GM20000 (cell line): ENCODE data around the gene FLNB.

Source experiments
- DNase-seq: peaks from one replicate; pipeline ENCODE4 v3.0.0; 2012; ENCODE audit warnings: low spot score
- CTCF ChIP-seq: IDR thresholded peaks from 2 replicates; pipeline ENCODE4 v1.5.1; 2012; ENCODE audit warnings: mild to moderate bottlenecking, control low read depth; ENCODE audit errors: extremely low read depth, missing control alignments

FLNB gene

DNA sequence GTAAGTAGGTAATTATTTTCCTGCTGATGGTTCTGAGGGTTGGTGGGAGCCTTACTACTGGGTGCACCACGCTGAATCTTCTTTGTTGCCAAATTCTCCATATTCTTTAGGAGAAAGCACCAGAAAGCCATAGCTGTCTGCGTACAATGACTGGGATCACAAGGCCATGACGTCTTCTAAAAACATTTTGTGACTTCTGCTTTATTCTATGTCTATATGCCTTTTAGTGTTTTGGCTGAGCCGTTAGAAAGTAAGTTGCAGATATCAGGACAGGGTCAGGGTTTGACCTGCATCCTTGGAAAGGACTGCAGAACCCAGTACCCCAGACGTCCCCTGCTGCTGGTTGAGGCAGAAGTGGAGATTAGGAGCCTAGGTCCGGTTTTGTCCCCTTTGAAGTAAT is 107.0 kb downstream of the FLNB start:
- no peak for TF ChIP-seq CTCF
- DNase-seq: no peak

DNA sequence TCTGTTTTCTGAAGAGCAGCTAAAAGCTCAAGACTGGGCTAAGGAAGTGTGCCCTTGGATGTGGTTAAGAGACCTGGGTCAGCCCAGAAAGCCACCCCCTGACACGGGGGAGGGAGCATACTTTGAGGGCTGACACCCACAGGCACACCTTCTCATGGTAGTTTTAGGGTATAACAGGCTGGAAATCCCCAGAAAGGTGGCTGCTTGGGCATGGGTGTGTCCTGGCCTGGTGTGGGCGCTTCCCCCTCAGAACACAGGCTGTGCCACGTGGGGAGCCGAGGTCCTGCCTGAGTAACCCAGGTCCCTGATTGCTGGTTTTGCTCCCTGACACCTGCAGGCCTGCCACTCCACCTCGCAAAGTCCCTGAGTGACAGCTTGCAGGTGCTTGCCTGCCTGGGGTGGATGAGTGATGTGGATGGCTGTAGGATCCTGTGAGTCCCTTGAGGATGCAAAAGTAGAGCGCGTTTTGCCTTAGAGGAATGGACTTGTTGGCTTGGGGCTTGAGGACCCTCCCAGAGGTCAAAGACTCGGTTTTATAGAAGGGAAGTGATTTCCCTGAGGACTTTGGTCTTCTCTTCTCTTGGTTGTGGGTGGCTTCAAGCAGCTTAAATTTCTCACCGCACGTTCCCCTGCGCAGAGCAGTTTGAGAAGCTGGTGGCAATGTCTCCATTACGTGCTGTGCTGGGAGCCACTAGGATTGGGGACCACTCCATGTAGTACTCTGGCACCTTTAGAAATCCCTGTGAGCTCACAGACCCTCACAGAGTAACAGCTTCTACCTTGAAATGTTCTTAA is 108.1 kb downstream of the FLNB start:
- peak; percentile 62 for DNase-seq
- TF ChIP-seq CTCF: no peak

- TF ChIP-seq CTCF: no peak
- peak; percentile 17 for DNase-seq
These were observed 108.8 kb downstream of the FLNB start for GRCh38 chr3:58116985-58117384.

GRCh38 chr3:58117561-58118181 is 109.4 kb downstream of the FLNB start:
- no peak for DNase-seq
- no peak for TF ChIP-seq CTCF

DNA sequence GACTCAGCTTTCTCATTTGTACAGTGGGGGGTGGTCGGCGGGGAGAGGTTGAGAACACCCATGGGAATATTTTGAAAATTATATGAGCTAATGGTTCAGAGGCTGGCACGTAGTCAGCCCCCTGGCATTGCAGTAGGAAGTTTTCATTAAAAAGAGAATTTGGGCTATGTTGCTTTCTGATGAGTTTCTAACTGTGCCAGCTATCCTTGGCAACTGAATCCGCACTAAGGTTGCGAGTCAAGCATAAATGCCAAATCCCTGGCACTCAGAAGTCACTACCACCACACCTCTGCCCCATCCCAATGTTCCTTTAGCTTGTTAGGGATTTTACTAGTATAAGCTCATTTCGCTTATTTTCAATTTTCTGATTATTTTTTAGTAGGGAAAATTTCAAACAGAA is 111.0 kb downstream of the FLNB start:
- TF ChIP-seq CTCF: no peak
- no peak for DNase-seq

DNA sequence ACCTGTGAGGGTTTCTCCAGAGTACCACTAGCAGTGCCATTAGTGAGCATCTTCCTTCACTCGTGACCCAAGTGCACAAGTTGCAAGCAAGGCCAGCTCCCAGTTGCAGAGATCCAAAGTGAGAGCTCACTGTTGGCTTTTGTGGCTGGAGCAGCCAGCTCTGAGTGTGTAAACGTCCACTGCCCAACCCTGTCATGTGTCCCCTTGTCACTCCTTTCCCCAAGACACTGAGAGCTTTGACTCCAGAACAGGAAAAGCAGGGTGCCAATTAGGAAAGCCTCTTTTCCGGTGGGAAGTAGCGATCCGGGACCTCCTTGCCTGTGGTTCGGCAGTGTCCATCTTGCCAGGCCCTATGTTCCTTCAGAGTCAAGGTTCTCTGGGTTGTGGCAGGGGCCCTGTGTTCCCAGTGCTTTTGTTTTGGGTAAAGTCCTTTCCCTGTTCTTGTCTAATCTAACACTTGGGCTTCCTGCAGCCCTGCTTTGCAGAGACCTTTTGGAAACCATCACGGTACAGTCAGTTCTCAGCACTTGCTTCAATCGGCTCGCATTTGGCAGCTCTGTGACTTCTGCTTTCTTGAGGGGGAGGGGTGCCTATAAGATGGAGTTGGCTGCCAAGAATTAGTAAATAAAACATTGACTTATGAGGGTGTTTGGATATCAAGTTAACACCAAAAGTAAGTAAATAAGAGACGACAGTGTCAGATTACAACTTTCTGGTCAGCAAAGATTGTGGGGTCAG is 112.0 kb downstream of the FLNB start:
- no peak for DNase-seq
- no peak for TF ChIP-seq CTCF

DNA sequence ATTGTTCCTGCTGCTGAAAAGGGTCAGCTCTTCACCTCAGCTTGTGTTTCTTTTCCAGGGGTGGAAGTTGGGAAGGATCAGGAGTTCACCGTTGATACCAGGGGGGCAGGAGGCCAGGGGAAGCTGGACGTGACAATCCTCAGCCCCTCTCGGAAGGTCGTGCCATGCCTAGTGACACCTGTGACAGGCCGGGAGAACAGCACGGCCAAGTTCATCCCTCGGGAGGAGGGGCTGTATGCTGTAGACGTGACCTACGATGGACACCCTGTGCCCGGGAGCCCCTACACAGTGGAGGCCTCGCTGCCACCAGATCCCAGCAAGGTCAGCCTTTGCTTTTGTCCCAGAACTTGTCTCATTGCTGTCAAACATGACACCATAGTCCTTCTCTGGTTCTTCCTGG is 113.0 kb downstream of the FLNB start:
- TF ChIP-seq CTCF: no peak

More for the DNA sequence above, 113.0 kb downstream of the FLNB start:
- DNase-seq: no peak
